ENCODE data around the gene STARD3.

The STARD3 gene

GRCh38 chr17:39604911-39605491, 31.9 kb upstream of the STARD3 start:
- no peak for DNase-seq

- DNase-seq: no peak
Observed at GRCh38 chr17:39605492-39606433, 31.2 kb upstream of the STARD3 start.

- no peak for DNase-seq
Observed at GRCh38 chr17:39606434-39607056, 30.4 kb upstream of the STARD3 start.

GRCh38 chr17:39607057-39607850, 29.7 kb upstream of the STARD3 start:
- no peak for DNase-seq

- no peak for DNase-seq
Observed at GRCh38 chr17:39607851-39608130, 29.2 kb upstream of the STARD3 start, which contains the start of gene NEUROD2. NEUROD2 (minus strand) TSS chr17:39607920; CDS start chr17:39606599, 1,321 bp downstream.

- DNase-seq: no peak
Observed at GRCh38 chr17:39608142-39608981, 28.6 kb upstream of the STARD3 start.

- DNase-seq: no peak
Observed at GRCh38 chr17:39609416-39610025, 27.4 kb upstream of the STARD3 start.

- DNase-seq: no peak
Observed at GRCh38 chr17:39611401-39612112, 25.4 kb upstream of the STARD3 start.

- DNase-seq: no peak
Observed at GRCh38 chr17:39612291-39612894, 24.6 kb upstream of the STARD3 start.

GRCh38 chr17:39612935-39613464, 23.9 kb upstream of the STARD3 start:
- no peak for DNase-seq

- DNase-seq: no peak
Observed at GRCh38 chr17:39614545-39615157, 22.3 kb upstream of the STARD3 start.

- DNase-seq: no peak
Observed at GRCh38 chr17:39615434-39615833, 21.5 kb upstream of the STARD3 start.

GRCh38 chr17:39617100-39617445, 19.9 kb upstream of the STARD3 start:
- no peak for DNase-seq

GRCh38 chr17:39617446-39618245, 19.3 kb upstream of the STARD3 start:
- peak; percentile 30 for DNase-seq

- DNase-seq: no peak
Observed at GRCh38 chr17:39618246-39618913, 18.6 kb upstream of the STARD3 start.

GRCh38 chr17:39618956-39619785, 17.8 kb upstream of the STARD3 start:
- DNase-seq: no peak

- no peak for DNase-seq
Observed at GRCh38 chr17:39619786-39620101, 17.2 kb upstream of the STARD3 start.
